ENCODE measurements around the gene DMAP1.

The DMAP1 gene

GRCh38 chr1:44219301-44219626 lies 6.0 kb downstream of the DMAP1 start:
- TF ChIP-seq NFIC (IDR thresholded peaks at IDR 0.05) (no peak), FOXM1 (IDR thresholded peaks at IDR 0.05; ENCODE audit: borderline replicate concordance, low read depth) (no peak)

- TF ChIP-seq CREB1 (IDR thresholded peaks at IDR 0.05; ENCODE audit: low read depth) (no peak), ZBTB7A (IDR thresholded peaks at IDR 0.05; ENCODE audit: low read depth) (no peak), YY1 (IDR thresholded peaks at IDR 0.05; ENCODE audit: low read depth) (no peak), CEBPB (IDR thresholded peaks at IDR 0.05) (no peak), EGR1 (IDR thresholded peaks at IDR 0.05) (no peak), TEAD4 (IDR thresholded peaks at IDR 0.05) (no peak), RAD21 (IDR thresholded peaks at IDR 0.05; ENCODE audit: low read depth) (no peak), TCF12 (IDR thresholded peaks at IDR 0.05; ENCODE audit: low read depth) (no peak), EP300 (IDR thresholded peaks at IDR 0.05; ENCODE audit: borderline replicate concordance) (no peak), TAF1 (IDR thresholded peaks at IDR 0.05; ENCODE audit: low read depth) (no peak), FOXM1 (IDR thresholded peaks at IDR 0.05; ENCODE audit: borderline replicate concordance, low read depth) (no peak), NFIC (IDR thresholded peaks at IDR 0.05) (no peak)
- TF ChIP-seq, protein P1, sequence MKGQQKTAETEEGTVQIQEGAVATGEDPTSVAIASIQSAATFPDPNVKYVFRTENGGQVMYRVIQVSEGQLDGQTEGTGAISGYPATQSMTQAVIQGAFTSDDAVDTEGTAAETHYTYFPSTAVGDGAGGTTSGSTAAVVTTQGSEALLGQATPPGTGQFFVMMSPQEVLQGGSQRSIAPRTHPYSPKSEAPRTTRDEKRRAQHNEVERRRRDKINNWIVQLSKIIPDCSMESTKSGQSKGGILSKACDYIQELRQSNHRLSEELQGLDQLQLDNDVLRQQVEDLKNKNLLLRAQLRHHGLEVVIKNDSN (IDR thresholded peaks at IDR 0.05) = no peak
- TF ChIP-seq, protein P2, sequence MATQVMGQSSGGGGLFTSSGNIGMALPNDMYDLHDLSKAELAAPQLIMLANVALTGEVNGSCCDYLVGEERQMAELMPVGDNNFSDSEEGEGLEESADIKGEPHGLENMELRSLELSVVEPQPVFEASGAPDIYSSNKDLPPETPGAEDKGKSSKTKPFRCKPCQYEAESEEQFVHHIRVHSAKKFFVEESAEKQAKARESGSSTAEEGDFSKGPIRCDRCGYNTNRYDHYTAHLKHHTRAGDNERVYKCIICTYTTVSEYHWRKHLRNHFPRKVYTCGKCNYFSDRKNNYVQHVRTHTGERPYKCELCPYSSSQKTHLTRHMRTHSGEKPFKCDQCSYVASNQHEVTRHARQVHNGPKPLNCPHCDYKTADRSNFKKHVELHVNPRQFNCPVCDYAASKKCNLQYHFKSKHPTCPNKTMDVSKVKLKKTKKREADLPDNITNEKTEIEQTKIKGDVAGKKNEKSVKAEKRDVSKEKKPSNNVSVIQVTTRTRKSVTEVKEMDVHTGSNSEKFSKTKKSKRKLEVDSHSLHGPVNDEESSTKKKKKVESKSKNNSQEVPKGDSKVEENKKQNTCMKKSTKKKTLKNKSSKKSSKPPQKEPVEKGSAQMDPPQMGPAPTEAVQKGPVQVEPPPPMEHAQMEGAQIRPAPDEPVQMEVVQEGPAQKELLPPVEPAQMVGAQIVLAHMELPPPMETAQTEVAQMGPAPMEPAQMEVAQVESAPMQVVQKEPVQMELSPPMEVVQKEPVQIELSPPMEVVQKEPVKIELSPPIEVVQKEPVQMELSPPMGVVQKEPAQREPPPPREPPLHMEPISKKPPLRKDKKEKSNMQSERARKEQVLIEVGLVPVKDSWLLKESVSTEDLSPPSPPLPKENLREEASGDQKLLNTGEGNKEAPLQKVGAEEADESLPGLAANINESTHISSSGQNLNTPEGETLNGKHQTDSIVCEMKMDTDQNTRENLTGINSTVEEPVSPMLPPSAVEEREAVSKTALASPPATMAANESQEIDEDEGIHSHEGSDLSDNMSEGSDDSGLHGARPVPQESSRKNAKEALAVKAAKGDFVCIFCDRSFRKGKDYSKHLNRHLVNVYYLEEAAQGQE (IDR thresholded peaks at IDR 0.05; ENCODE audit: low read depth) = no peak
- TF ChIP-seq, protein P3, sequence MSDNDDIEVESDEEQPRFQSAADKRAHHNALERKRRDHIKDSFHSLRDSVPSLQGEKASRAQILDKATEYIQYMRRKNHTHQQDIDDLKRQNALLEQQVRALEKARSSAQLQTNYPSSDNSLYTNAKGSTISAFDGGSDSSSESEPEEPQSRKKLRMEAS (IDR thresholded peaks at IDR 0.05) = no peak
These were observed 6.9 kb downstream of the DMAP1 start for GRCh38 chr1:44220001-44220751.

GRCh38 chr1:44220755-44221154 lies 7.5 kb downstream of the DMAP1 start:
- TF ChIP-seq ZBTB7A (IDR thresholded peaks at IDR 0.05; ENCODE audit: low read depth) = no peak
- TF ChIP-seq FOXM1 (IDR thresholded peaks at IDR 0.05; ENCODE audit: borderline replicate concordance, low read depth) = no peak

DNA sequence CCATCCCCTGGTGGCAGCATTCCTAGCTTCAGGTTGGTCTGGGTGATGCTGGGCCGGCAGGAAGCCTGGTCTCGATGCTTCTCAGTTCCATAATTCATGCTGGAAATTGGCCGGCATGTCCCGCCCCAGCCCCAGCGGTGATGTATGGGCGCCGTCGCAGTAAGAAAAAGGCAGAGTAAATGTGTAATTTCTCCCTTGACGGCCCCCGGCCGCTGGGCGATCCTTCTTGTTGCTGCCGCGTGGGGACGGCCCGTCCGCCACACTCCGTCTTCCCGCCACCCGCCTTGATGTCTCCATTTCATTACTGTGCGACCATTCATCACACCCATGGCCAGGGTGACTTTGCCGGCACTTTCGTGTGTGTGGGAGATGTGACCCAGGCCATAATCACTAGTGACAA lies 8.5 kb downstream of the DMAP1 start:
- no peak for TF ChIP-seq CREB1 (IDR thresholded peaks at IDR 0.05; ENCODE audit: low read depth)
- no peak for TF ChIP-seq EP300 (IDR thresholded peaks at IDR 0.05; ENCODE audit: borderline replicate concordance)
- TF ChIP-seq, protein P1 (IDR thresholded peaks at IDR 0.05) = no peak
- TF ChIP-seq, protein P2 (IDR thresholded peaks at IDR 0.05; ENCODE audit: low read depth) = no peak
- no peak for TF ChIP-seq ZBTB7A (IDR thresholded peaks at IDR 0.05; ENCODE audit: low read depth)
- no peak for TF ChIP-seq TAF1 (IDR thresholded peaks at IDR 0.05; ENCODE audit: low read depth)
- TF ChIP-seq EGR1 (IDR thresholded peaks at IDR 0.05) = no peak
- TF ChIP-seq TCF12 (IDR thresholded peaks at IDR 0.05; ENCODE audit: low read depth) = no peak
- TF ChIP-seq RAD21 (IDR thresholded peaks at IDR 0.05; ENCODE audit: low read depth) = no peak
- TF ChIP-seq CEBPB (IDR thresholded peaks at IDR 0.05) = no peak
- TF ChIP-seq YY1 (IDR thresholded peaks at IDR 0.05; ENCODE audit: low read depth) = no peak
- TF ChIP-seq, protein P3 (IDR thresholded peaks at IDR 0.05) = no peak
- TF ChIP-seq NFIC (IDR thresholded peaks at IDR 0.05) = no peak
- no peak for TF ChIP-seq TEAD4 (IDR thresholded peaks at IDR 0.05)
- no peak for TF ChIP-seq FOXM1 (IDR thresholded peaks at IDR 0.05; ENCODE audit: borderline replicate concordance, low read depth)

- no peak for TF ChIP-seq EP300 (IDR thresholded peaks at IDR 0.05; ENCODE audit: borderline replicate concordance)
- TF ChIP-seq FOXM1 (IDR thresholded peaks at IDR 0.05; ENCODE audit: borderline replicate concordance, low read depth) = no peak
- no peak for TF ChIP-seq ZBTB7A (IDR thresholded peaks at IDR 0.05; ENCODE audit: low read depth)
- TF ChIP-seq CEBPB (IDR thresholded peaks at IDR 0.05) = no peak
- TF ChIP-seq NFIC (IDR thresholded peaks at IDR 0.05) = no peak
- TF ChIP-seq CREB1 (IDR thresholded peaks at IDR 0.05; ENCODE audit: low read depth) = no peak
- TF ChIP-seq, protein P3 (IDR thresholded peaks at IDR 0.05) = no peak
- TF ChIP-seq TCF12 (IDR thresholded peaks at IDR 0.05; ENCODE audit: low read depth) = no peak
- TF ChIP-seq EGR1 (IDR thresholded peaks at IDR 0.05) = no peak
- no peak for TF ChIP-seq TAF1 (IDR thresholded peaks at IDR 0.05; ENCODE audit: low read depth)
- TF ChIP-seq YY1 (IDR thresholded peaks at IDR 0.05; ENCODE audit: low read depth) = no peak
These were observed 9.3 kb downstream of the DMAP1 start for GRCh38 chr1:44222397-44223186.
